Kidney (tissue), 14 donors: ENCODE results near the gene PPM1H. TPM values are rescaled to one million over a fixed set of nuclear protein-coding genes. Genes with fewer than 3 reads are reported as not detected.

Experiments used
- DNase-seq, 5 donors: peaks; one replicate each; pipeline ENCODE4 v3.0.0-alpha.2; 2013 to 2020
- FAIRE-seq: peaks from 2 replicates; lab custom pipeline; 2012; peaks lifted over from hg19 to GRCh38; lab: Jason Lieb, UNC
- H3K27ac ChIP-seq, 2 donors: one replicate each; pipeline ENCODE4 v1.7.0; 2013; ENCODE audit warnings: low read depth in 2 of 2, low read length in 2 of 2, inconsistent platforms in 1 of 2
- H3K27me3 ChIP-seq: one replicate; pipeline ENCODE4 v1.7.1; 2013; ENCODE audit warnings: low read length, inconsistent platforms; ENCODE audit not compliant: control insufficient read depth, insufficient read depth
- H3K36me3 ChIP-seq, 3 donors: one replicate each; pipeline versions ENCODE4 v1.7.0 to v1.7.1; 2013; ENCODE audit warnings: low read length in 3 of 3, control low read depth in 1 of 3, inconsistent platforms in 1 of 3; ENCODE audit not compliant: insufficient read depth in 3 of 3, control insufficient read depth in 2 of 3
- H3K4me1 ChIP-seq, 3 donors: one replicate each; pipeline versions ENCODE4 v1.7.0 to v1.7.1; 2013; ENCODE audit warnings: low read length in 3 of 3, inconsistent platforms in 1 of 3, low read depth in 1 of 3; ENCODE audit not compliant: control insufficient read depth in 2 of 3, insufficient read depth in 2 of 3
- H3K4me3 ChIP-seq, 3 donors: one replicate each; pipeline versions ENCODE4 v1.7.0 to v1.8.1; 2013; ENCODE audit warnings: low read length in 3 of 3, control low read depth in 1 of 3, inconsistent platforms in 1 of 3
- H3K9ac ChIP-seq, 3 donors: one replicate each; pipeline versions ENCODE4 v1.7.0 to v1.7.1; 2013; ENCODE audit warnings: low read length in 3 of 3, control low read depth in 1 of 3, inconsistent platforms in 1 of 3
- H3K9me3 ChIP-seq, 3 donors: one replicate each; pipeline versions ENCODE4 v1.7.0 to v1.7.1; 2013; ENCODE audit warnings: low read length in 3 of 3, control low read depth in 1 of 3, inconsistent platforms in 1 of 3; ENCODE audit not compliant: control insufficient read depth in 2 of 3, insufficient read depth in 1 of 3
- CTCF ChIP-seq: IDR thresholded peaks from 3 replicates; pipeline ENCODE4 v1.5.1; 2012; ENCODE audit warnings: mild to moderate bottlenecking, moderate library complexity, borderline replicate concordance; ENCODE audit not compliant: insufficient read depth; ENCODE audit errors: extremely low read depth
- intact Hi-C: fragments of 100-400 bp; cut with DNase I; formaldehyde crosslinking; loops from one replicate; pipeline ENCODE4 v1.11.1; 2022
- polyA plus RNA-seq: library from polyadenylated mRNA; stranded (reverse); fragments of 350-450 nt; fragmentation: Illumina TruSeq; extraction: RNeasy Lipid Tissue Mini Kit (QIAGEN cat#74804); gene quantifications from one replicate; pipeline ENCODE4 v1.2.3, GENCODE V29; 2014; ENCODE audit warnings: low read depth, low replicate concordance; ENCODE audit not compliant: insufficient read depth
- total RNA-seq: library from RNA; stranded (reverse); fragmentation: NEBNext Ultra II Directional; extraction: Animal tissue kit (Norgen Biotek cat#: 25700); gene quantifications from one replicate; pipeline ENCODE4 v1.2.1, GENCODE V29; 2021
- donor health status: control.
- donor health status: control.
- donor health status: control.
- donor health status: control.
- donor health status: control.
- donor health status: DM: yes; HTN: yes; CAD: no.
- donor health status: Normal renal cell carcinoma (clear cell type).

Gene PPM1H
- total and polyA plus RNA-seq, 2 donors from 2014 or later, result 8.7 to 25.0 TPM

- intact Hi-C loops, result no loop called here
- H3K4me3 ChIP-seq, result peak overlapping the region; percentile 39 to 63 (median 57)
- FAIRE-seq, result no peak
These were observed 303.2 kb downstream of the PPM1H start for GRCh38 chr12:62631471-62632410.

GRCh38 chr12:62629971-62630739 lies 304.8 kb downstream of the PPM1H start:
- Histone ChIP-seq H3K4me1 (peaks cover 0 to 6% (median 4%) of the 10 kb centered on the region in 3 donors), H3K36me3 (no peaks in the 10 kb centered on the region), H3K27me3 (no peaks in the 10 kb centered on the region), H3K9ac (no peak overlapping the region), H3K4me3 (no peak overlapping the region), H3K9me3 (no peaks in the 10 kb centered on the region), H3K27ac (no peak overlapping the region)
- DNase-seq (no peak), FAIRE-seq (no peak)
- intact Hi-C loops, result no loop called here
- no peak for TF ChIP-seq CTCF

More at GRCh38 chr12:62631471-62632410, 303.2 kb downstream of the PPM1H start:
- Histone ChIP-seq H3K9me3 (no peaks in the 10 kb centered on the region), H3K9ac (peak overlapping the region; percentile 11 to 63 (median 49)), H3K36me3 (no peaks in the 10 kb centered on the region), H3K27ac (peak overlapping the region; percentile 56 to 70), H3K27me3 (no peaks in the 10 kb centered on the region), H3K4me1 (peaks cover 0 to 6% (median 4%) of the 10 kb centered on the region in 3 donors)
- peak; percentile 40 for TF ChIP-seq CTCF
- DNase-seq, result peak; percentile 76 to 89 (median 80)

- Histone ChIP-seq H3K4me1 (peaks cover 0 to 6% (median 4%) of the 10 kb centered on the region in 3 donors), H3K4me3 (no peak overlapping the region), H3K27ac (no peak overlapping the region), H3K27me3 (no peaks in the 10 kb centered on the region), H3K9me3 (no peaks in the 10 kb centered on the region), H3K36me3 (no peaks in the 10 kb centered on the region), H3K9ac (no peak overlapping the region)
- intact Hi-C loops, result no loop called here
- FAIRE-seq (no peak), DNase-seq (no peak)
- TF ChIP-seq CTCF, result no peak
These were observed 305.5 kb downstream of the PPM1H start for GRCh38 chr12:62629413-62629812.
